KOPT-K1 (cell line): ENCODE measurements around the gene EFNA5.
"Not testable (repeated sequence)": the region's sequence is repeated elsewhere in the genome, so short reads cannot be mapped to it uniquely, and the experiment has no call there.

ENCODE experiments used
- H3K27ac ChIP-seq: fragments of 200-600 bp; sonication (generic); 2 replicates; pipeline ENCODE4 v1.5.1; 2016; ENCODE audit warnings: antibody characterized with exemption, mild to moderate bottlenecking, low read depth, low read length; ENCODE audit not compliant: poor library complexity, severe bottlenecking
- H3K36me3 ChIP-seq: fragments of 200-600 bp; sonication (generic); 2 replicates; pipeline ENCODE4 v1.5.1; 2017; ENCODE audit warnings: antibody characterized with exemption, mild to moderate bottlenecking, low read length, moderate library complexity; ENCODE audit not compliant: insufficient read depth
- H3K9me3 ChIP-seq: fragments of 200-600 bp; sonication (generic); 2 replicates; pipeline ENCODE4 v1.5.1; 2017; ENCODE audit warnings: antibody characterized with exemption, low read length, mild to moderate bottlenecking; ENCODE audit not compliant: insufficient read depth, poor library complexity, severe bottlenecking

EFNA5 gene

GRCh38 chr5:107464416-107464815 is 206.3 kb downstream of the EFNA5 start:
- no peaks in the 10 kb centered on the region for H3K9me3 ChIP-seq
- no peak overlapping the region for H3K27ac ChIP-seq
- H3K36me3 ChIP-seq = no peaks in the 10 kb centered on the region

- no peak overlapping the region for H3K27ac ChIP-seq
- H3K9me3 ChIP-seq = no peaks in the 10 kb centered on the region
- H3K36me3 ChIP-seq = no peaks in the 10 kb centered on the region
Measured at GRCh38 chr5:107463731-107464130, 207.0 kb downstream of the EFNA5 start.

- H3K36me3 ChIP-seq = no peaks in the 10 kb centered on the region
- no peak overlapping the region for H3K27ac ChIP-seq
- no peaks in the 10 kb centered on the region for H3K9me3 ChIP-seq
Measured at GRCh38 chr5:107461770-107462169, 209.0 kb downstream of the EFNA5 start.

GRCh38 chr5:107460789-107461188 is 209.9 kb downstream of the EFNA5 start:
- Histone ChIP-seq H3K27ac (no peak overlapping the region), H3K9me3 (no peaks in the 10 kb centered on the region), H3K36me3 (no peaks in the 10 kb centered on the region)

GRCh38 chr5:107459605-107460004 is 211.1 kb downstream of the EFNA5 start:
- Histone ChIP-seq H3K36me3 (no peaks in the 10 kb centered on the region), H3K27ac (no peak overlapping the region), H3K9me3 (no peaks in the 10 kb centered on the region)

GRCh38 chr5:107458322-107458721 is 212.4 kb downstream of the EFNA5 start:
- Histone ChIP-seq H3K9me3 (no peaks in the 10 kb centered on the region), H3K27ac (no peak overlapping the region), H3K36me3 (no peaks in the 10 kb centered on the region)

GRCh38 chr5:107457881-107458280 is 212.9 kb downstream of the EFNA5 start:
- H3K36me3 ChIP-seq = no peaks in the 10 kb centered on the region
- no peak overlapping the region for H3K27ac ChIP-seq

GRCh38 chr5:107457138-107457537 is 213.6 kb downstream of the EFNA5 start:
- Histone ChIP-seq H3K9me3 (no peaks in the 10 kb centered on the region), H3K27ac (no peak overlapping the region)

More at GRCh38 chr5:107457881-107458280, 212.9 kb downstream of the EFNA5 start:
- H3K9me3 ChIP-seq = no peaks in the 10 kb centered on the region

GRCh38 chr5:107456281-107456715 is 214.4 kb downstream of the EFNA5 start:
- Histone ChIP-seq H3K36me3 (no peaks in the 10 kb centered on the region), H3K27ac (no peak overlapping the region), H3K9me3 (no peaks in the 10 kb centered on the region)

More at GRCh38 chr5:107457138-107457537, 213.6 kb downstream of the EFNA5 start:
- H3K36me3 ChIP-seq = no peaks in the 10 kb centered on the region

GRCh38 chr5:107455111-107455544 is 215.6 kb downstream of the EFNA5 start:
- Histone ChIP-seq H3K9me3 (no peaks in the 10 kb centered on the region), H3K36me3 (no peaks in the 10 kb centered on the region), H3K27ac (no peak overlapping the region)

GRCh38 chr5:107451827-107452226 is 218.9 kb downstream of the EFNA5 start:
- not testable (repeated sequence) for H3K27ac ChIP-seq, H3K9me3 ChIP-seq, H3K36me3 ChIP-seq

- Histone ChIP-seq H3K27ac (no peak overlapping the region), H3K36me3 (no peaks in the 10 kb centered on the region), H3K9me3 (no peaks in the 10 kb centered on the region)
Measured at GRCh38 chr5:107451028-107451427, 219.7 kb downstream of the EFNA5 start.

- H3K36me3 ChIP-seq = no peaks in the 10 kb centered on the region
- no peak overlapping the region for H3K27ac ChIP-seq
- no peaks in the 10 kb centered on the region for H3K9me3 ChIP-seq
Measured at GRCh38 chr5:107450531-107450930, 220.2 kb downstream of the EFNA5 start.

- H3K36me3 ChIP-seq = no peaks in the 10 kb centered on the region
- no peaks in the 10 kb centered on the region for H3K9me3 ChIP-seq
- H3K27ac ChIP-seq = no peak overlapping the region
Measured at GRCh38 chr5:107449369-107449768, 221.4 kb downstream of the EFNA5 start.

- Histone ChIP-seq H3K9me3 (no peaks in the 10 kb centered on the region), H3K27ac (no peak overlapping the region)
Measured at GRCh38 chr5:107447587-107447986, 223.2 kb downstream of the EFNA5 start.

GRCh38 chr5:107446972-107447371 is 223.8 kb downstream of the EFNA5 start:
- H3K27ac ChIP-seq = no peak overlapping the region
- no peaks in the 10 kb centered on the region for H3K36me3 ChIP-seq
- H3K9me3 ChIP-seq = no peaks in the 10 kb centered on the region

More at GRCh38 chr5:107447587-107447986, 223.2 kb downstream of the EFNA5 start:
- no peaks in the 10 kb centered on the region for H3K36me3 ChIP-seq
